HG03108 (cell line): Measurements from ENCODE around the gene GXYLT1.
"Not testable (repeated sequence)": the region's sequence is repeated elsewhere in the genome, so short reads cannot be mapped to it uniquely, and the experiment has no call there.

Source experiments
- ATAC-seq: cut with Tn5 transposase; IDR thresholded peaks from one replicate; pipeline ENCODE4 v1.9.1; 2021; ENCODE audit warnings: moderate library complexity; ENCODE audit not compliant: unreplicated experiment

GXYLT1 gene, protein sequence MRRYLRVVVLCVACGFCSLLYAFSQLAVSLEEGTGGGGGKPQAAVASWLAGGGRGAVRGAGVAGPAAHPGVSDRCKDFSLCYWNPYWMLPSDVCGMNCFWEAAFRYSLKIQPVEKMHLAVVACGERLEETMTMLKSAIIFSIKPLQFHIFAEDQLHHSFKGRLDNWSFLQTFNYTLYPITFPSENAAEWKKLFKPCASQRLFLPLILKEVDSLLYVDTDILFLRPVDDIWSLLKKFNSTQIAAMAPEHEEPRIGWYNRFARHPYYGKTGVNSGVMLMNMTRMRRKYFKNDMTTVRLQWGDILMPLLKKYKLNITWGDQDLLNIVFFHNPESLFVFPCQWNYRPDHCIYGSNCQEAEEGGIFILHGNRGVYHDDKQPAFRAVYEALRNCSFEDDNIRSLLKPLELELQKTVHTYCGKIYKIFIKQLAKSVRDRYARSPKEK

DNA sequence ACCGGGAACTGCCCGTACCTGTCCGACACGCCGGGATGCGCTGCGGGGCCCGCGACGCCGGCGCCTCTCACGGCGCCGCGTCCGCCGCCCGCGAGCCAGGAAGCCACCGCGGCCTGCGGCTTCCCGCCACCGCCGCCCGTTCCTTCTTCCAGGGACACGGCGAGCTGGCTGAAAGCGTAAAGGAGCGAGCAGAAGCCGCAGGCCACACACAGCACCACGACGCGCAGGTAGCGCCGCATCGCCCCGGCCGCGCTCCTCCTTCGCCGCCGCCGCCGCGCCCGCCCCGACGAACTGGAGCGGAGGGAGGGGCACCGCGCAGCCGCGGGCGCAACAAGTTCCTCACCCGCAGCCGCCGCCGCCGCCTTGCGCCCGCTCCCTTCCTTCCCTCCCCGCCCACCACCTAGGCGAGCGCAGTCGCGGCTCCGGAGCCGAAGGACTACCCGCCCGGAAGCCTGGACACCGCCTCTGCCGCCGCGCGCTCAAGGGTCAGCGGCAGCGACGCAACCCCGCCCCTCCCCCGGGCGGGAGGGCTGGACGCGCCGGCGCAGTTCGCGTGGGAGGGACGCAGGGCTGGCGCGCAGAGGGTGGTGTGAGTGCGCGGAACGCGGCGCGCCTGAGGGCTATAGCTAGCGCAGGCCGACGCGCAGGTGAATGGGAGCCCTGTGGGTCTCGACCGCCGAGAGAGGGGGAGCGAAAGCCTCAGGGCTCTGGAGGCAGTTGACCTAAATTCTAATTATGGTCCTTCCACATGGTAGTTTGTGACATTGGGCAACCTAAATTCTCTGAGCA lies at the start of gene GXYLT1:
Gene GXYLT1, minus strand, starts transcription at position 467 of the 789 bp plus-strand sequence. Its CDS starts 228 bp downstream, at position 239.
- ATAC-seq: peak; percentile 92

DNA sequence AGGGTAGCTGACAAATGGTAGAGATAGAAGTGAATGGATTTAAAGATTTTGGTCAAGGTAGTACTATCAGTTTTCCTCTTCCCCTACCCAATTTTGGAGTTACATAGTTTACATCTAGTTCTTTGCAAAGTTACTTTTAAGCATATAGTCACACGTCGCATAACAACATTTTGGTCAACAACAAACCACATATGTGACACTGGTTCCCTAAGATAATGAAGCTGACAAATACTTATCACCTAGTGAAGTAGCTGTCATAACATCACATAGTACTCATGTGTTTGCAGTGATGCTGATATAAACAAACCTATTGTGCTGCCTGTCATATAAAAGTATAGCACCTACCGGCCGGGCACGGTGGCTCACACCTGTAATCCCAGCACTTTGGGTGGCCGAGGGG lies 48.0 kb upstream of the GXYLT1 start:
- ATAC-seq: no peak

DNA sequence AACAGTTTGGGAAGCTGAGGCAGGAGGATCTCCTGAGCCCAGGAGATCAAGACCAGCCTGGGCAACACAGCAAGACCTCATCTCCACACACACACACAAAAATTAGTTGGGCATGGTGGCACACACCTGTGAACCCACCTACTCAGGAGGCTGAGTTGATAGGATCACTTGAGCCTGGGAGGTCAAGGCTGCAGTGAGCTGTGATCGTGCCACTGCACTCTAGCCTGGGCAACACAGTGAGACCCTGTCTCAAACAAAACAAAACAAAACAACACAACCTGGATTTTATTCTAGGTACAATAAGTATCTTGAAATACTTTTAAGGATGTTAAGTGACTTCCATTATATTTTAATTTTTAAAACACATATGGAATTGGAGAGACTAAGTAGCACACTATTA lies 47.6 kb upstream of the GXYLT1 start:
- ATAC-seq: no peak

DNA sequence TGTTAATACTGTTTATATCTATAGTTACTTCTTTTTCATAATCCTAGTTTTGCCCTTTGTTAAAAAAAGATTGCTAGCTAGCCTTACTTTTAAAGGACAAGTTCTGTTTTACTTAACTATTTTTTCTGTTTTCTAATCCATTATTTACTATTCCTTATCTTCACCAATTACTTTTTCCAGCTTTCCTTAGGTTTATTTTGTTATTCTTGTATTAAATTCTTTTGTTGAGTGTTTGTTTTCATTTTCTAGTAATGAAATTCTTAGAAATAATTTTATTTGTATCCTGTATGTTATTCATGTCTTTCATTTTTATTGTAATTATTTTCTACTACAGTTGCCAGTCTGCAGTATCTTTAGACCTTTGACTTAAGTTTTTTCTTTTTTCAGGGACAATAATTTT lies 45.7 kb upstream of the GXYLT1 start:
- no peak for ATAC-seq

DNA sequence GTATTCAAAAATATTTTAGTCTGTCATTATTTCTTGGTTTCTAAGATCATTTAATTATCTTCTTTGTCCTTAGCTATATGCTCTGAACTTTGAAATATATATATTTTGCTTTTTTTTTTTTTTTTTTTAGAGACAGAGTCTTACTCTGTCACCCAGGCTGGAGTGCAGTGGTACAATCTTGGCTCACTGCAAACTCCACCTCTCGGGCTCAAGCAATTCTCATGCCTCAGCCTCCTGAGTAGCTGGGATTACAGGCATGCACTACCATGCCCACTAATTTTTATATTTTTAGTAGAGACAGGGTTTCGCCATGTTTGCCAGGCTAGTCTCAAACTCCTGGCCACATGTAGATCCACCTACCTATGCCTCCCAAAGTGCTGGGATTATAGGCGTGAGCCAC lies 43.6 kb upstream of the GXYLT1 start:
- not testable (repeated sequence) for ATAC-seq

DNA sequence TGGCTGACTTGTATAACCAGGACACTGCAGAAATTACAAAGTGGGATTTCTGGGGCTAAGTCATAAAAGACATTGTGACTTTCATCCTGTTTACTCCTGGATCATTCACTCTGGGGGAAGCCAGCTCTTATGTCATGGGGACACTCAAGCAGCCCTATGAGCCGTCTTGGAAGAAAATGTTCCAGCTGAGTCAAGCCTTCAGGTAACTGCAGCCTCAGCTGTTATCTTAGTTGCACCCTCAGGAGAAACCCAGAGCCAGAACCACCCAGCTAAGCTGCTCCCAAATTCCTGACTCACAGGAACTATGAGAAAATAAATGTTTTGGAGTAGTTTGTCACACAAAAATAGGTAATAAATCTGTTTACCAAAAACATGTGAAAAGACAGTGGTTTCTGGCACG lies 43.1 kb upstream of the GXYLT1 start:
- ATAC-seq: no peak

DNA sequence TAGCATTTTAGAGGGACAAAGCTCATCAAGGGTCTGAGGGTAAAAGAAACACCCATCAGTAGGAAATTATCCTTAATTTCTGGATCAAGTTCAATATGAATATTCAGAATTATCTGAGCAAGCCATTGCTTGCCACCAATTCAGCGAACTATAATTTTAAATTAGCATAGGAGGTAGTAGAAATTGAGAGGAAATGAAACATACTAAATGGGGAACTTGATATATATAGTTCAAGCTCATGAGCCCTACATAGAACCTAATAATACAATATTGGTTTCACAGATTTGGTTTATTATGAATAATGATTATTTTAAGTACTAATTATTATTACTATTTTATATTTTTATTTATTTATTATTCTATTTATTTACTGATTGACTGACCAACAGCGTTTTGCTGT lies 42.1 kb upstream of the GXYLT1 start:
- ATAC-seq: no peak

DNA sequence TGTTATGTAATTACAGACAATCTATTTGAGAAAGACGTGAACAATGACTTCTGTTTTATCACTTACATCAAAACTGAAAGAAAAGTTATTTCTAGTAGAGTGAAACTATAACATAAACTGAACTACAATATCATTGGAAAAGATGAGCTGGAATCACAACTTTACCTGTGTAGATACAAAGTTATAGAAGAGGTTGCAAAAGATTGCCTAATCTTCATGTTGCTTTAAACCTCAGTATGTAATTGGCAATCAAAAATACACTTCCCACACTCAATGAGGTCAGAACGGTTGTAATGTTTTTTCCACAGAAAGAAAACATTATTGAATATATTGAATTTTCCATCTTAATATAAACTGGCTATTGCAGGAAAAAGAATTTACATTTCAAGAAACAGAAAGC lies 37.7 kb upstream of the GXYLT1 start:
- ATAC-seq: no peak

DNA sequence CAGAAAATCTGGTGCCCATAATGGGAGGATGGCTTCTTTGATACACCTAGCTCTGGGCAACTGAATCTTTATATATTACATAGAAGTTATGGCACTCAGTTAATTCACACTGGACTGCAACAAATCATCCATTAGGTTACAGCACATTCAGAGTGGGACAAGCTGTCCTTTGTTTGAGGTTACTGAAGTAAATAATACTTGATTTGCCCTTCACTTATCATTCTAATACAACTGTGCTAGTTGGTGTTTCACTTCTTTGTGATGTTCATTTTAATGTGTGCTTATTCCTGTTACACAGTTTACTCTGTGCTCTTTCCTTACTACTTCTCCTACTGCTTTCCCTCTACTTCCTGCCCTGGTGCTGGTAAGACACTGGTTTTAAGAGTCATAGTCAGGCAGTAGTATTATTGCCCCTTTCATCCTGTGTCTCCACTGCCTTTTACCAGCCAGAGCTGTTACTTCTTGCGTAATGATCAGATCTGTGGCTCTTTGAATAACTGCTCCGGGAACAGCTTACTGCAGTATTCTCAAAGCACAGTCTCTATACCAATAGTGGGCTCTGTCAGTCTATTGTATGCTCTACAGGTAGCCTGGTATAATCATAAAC lies 36.4 kb upstream of the GXYLT1 start:
- ATAC-seq: no peak

DNA sequence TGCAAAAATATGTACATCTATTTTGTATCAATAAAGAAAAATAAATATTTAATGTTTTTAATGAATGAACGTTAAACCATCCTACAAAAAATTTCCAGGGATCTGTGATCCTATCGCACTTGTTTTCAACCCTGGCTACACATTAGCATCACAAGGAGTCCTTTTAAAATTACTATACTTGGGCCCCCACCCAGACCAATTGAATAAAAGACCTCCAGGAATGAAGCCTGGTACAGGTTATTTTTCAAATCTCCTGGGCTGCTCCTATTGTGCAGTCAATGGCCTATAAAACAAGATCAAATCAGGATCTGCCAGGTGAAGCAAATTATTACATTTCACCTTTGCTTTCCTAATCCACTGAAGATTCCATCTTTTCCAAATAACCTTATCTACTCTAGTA lies 33.4 kb upstream of the GXYLT1 start:
- ATAC-seq: no peak

DNA sequence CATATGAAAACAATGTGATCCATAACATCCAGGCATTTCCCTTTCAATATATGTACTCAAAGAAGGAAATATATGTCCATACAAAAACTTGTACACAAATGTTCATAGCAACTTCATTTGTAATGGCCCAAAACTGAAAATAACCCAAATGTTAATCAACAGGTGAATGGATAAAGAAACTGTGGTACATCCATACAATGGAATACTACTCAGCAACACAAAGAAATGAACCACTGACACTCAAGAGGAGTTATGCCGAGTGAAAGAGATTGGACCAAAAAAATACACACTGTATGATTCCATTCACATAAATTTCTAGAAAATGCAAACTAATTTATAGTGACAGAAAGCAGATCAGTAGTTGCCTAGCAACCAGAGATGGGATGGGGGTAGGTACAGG lies 30.3 kb upstream of the GXYLT1 start:
- no peak for ATAC-seq

DNA sequence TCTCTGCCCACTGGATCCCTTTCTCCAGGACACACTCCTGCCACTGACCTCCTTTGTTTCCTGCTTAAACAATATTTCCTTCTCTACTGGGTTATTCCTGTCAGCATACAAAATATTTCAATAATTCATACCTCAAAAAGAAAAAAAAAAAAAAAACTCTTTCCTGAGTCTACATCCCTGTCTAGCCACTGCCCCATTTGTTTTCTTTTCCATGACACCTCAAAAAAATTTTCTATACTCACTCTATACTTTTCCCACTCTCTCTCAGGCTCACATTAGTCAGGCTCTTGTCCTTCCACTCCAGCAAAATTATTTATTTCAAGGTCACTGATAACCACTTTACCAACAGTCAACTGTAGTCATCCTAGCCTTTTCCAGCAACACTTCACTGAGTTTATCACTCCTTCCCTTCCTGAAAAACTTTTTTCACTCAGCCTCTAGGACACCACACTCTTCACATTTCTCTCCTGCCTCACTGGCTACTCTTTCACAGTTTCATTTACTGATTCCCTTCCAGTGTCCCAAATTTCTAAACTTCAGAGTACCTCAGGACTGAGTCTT lies 29.4 kb upstream of the GXYLT1 start:
- no peak for ATAC-seq

DNA sequence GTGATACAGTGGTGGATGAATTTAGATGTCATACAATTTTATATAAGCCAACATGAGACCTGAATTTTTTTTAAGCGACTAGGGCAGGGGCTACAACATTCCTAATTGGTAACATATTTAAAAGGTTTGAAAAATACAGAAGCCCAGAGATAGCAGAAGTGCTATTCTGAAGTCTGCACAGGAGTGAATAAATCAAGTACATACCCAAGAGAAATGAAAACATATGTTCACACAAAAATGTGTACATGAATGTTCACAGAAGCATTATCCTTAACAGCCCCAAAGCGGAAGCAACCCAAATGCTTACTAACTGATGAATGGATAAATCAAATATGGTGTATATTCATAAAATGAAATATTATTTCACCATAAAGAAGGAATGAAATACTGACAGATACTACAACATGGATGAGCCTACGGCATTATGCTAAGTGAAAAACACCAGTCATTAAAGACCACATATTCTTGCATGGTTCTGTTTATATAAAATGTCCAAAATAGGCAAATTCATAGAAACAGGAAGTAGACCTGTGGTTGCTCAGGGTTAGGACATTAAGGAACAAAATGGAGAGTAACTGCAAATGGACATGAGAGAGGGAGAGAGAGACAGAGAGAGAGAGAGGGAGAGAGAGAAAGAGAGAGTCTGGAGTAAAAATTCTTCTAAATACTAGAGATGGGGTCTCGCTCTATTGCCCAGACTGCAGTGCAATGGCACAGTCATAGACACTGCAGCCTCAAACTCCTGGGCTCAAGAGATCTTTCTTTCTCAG lies 28.0 kb upstream of the GXYLT1 start:
- no peak for ATAC-seq

DNA sequence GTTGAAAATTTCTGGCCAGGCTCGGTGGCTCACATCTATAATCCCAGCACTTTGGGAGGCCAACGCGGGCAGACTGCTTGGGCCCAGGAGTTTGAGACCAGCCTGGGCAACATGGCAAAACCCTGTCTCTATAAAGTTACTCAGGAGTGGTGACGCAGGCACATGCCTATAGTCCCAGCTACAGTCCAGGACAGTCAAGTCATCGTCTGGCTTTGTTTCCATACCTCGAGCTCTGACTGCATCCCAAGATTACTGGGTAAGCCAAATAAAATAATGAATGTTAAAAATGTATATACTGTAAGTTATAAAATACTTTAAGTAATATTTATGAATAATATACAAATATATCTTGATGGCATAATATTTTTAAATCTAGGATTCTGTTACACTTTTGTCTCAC lies 23.0 kb upstream of the GXYLT1 start:
- no peak for ATAC-seq

DNA sequence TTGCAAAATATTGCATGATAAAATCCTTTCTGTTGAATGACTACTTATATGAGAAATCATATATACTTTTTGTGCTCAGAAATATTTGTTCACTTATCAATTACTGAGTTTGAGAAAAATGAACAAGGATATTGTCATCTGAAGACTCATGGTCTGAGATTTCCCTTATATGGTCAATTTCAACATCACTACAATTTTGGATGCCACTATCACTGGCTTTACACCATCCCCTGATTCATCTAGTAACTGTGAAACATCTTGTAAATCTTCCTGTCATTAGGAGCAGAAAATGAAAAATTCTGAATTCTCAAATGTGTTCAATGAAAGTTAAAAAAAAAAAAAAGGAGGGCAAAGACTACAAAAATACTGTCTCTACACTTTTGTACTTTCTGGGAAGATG lies 21.8 kb upstream of the GXYLT1 start:
- no peak for ATAC-seq

DNA sequence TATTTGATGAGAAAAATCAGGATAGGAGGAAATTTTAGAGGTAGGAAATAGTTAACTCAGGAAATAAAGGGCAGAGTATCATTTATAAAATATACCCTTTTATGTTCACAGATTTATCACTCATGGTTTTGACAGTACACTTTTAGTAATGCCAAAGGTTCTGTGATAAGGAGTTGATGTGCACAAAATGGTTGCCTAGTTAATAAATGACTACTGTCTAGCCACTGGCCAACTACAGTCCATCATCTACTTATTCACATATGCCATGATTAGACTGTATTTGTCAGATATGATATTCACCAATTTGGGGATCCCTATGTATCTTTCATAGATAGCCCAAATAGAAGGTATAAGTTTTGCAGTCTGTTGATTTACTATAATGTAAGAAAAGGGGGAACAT lies 19.2 kb upstream of the GXYLT1 start:
- no peak for ATAC-seq

DNA sequence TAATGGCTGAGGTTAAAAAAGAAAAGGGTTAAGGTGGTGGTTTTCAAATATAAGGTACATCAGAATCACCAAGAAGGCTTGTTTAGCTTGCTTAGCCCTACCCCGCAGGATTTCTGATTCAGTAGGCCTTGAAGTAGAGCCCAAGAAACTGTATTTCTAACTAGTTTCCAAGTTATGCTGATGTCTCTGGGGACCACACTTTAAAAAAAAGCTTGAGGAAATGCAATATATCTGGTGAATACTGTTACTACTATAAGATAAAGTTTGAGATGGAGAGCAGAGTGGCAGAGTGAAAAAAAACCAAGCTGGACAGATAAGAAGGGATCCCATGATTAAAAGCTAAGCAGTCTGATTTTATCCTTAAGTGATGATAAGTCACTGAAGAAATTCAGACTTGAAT lies 18.3 kb upstream of the GXYLT1 start:
- no peak for ATAC-seq

DNA sequence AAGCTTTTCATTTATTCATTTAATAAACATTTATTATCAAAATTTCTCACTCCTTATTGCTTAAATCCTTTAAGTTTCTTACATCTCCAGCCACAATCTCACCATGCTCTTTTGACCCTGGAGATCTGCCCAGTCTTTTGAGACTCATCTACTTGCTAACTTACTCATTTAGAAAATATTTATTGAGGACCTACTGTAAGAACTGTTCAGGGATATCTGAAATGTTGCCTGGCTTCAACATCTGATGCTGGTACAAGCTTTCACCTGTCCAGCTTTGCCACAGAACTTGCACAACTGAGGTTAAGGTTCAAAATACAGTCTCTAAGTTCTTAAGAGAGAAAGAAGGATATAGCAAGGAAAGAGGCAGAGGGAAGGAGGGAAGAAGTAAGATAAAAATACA lies 17.5 kb upstream of the GXYLT1 start:
- ATAC-seq: no peak

DNA sequence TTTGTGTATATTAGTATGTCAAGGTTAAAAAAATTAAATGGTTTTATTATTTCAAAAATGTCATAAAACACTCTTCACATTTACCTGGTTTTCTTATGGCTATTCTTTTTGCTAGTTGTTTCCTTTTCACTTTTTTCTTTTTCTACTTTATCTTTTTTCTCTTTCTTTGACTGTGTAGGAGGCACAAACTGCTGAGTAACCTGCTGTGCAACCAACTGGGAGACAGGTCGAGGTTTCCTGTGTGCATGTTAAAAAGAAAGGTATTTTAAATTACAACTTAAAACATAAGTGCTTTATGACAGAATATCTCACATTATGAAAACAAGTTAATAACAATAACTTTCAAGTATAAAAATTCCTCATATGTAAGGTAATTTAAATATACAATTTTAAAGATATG lies 16.9 kb upstream of the GXYLT1 start:
- no peak for ATAC-seq

DNA sequence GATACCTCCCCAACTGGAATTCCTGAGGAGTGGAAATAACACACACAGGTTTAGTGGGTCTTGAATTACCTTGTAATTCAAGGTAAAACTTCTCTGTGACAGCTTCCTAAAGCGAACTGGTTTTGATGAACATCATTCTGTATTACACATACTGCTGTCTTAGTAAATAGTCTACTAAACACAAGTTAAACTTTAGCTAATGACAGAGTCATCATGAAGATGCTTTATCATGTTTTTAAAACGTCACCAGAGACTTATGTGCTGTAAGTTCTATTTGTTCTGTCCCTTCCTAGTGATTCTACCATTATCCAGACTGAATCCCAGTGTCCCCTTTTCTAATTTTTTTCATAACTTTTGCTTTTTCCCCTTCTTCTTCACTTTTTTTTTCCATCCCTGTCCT lies 11.6 kb upstream of the GXYLT1 start:
- no peak for ATAC-seq
